Upper lobe of left lung (tissue), 4 donors: ENCODE data around the gene SRCAP.

Experiments
- EP300 ChIP-seq, 4 donors: sonication (generic); formaldehyde crosslinking; IDR thresholded peaks; one replicate each; pipeline ENCODE4 v1.5.1; 2017; ENCODE audit warnings: antibody characterized with exemption in 4 of 4, control low read depth in 2 of 4
- POLR2A ChIP-seq, 4 donors: fragments of 450-650 bp; IDR thresholded peaks; one replicate each; pipeline ENCODE4 v1.5.1; 2016 to 2017; ENCODE audit warnings: antibody characterized with exemption in 4 of 4, mild to moderate bottlenecking in 2 of 4
- POLR2AphosphoS5 ChIP-seq, 2 donors: sonication (generic); formaldehyde crosslinking; IDR thresholded peaks; one replicate each; pipeline ENCODE4 v1.5.1; 2017; ENCODE audit warnings: antibody characterized with exemption in 2 of 2
- TF ChIP-seq, protein P1 (sequence below), 6 experiments: fragments of 450-650 bp in 4 of 6; fragments of 200-600 bp in 2 of 6; sonication (generic) in 2 of 6; IDR thresholded peaks; one replicate each; pipeline ENCODE4 v1.5.1; 2016 to 2019; ENCODE audit warnings: antibody characterized with exemption in 6 of 6

DNA sequence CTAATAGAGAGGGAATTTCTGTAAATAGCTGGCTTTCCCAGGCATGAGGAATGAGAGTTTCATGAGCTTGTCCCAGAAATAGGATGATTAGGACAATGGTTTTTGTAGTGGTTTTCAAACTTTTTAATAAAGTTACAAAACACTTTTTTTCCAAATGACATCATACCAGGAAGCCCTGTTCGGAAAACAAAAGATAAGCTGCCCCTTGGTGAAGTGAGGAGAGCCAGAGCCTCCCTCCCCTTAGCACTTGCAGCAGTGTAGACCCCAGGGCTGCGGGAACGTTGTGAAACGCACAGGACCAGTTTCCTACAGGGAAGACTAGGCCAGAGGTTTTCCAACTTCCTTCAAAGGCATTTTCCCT, 33.2 kb upstream of the SRCAP start:
- TF ChIP-seq, protein P1, sequence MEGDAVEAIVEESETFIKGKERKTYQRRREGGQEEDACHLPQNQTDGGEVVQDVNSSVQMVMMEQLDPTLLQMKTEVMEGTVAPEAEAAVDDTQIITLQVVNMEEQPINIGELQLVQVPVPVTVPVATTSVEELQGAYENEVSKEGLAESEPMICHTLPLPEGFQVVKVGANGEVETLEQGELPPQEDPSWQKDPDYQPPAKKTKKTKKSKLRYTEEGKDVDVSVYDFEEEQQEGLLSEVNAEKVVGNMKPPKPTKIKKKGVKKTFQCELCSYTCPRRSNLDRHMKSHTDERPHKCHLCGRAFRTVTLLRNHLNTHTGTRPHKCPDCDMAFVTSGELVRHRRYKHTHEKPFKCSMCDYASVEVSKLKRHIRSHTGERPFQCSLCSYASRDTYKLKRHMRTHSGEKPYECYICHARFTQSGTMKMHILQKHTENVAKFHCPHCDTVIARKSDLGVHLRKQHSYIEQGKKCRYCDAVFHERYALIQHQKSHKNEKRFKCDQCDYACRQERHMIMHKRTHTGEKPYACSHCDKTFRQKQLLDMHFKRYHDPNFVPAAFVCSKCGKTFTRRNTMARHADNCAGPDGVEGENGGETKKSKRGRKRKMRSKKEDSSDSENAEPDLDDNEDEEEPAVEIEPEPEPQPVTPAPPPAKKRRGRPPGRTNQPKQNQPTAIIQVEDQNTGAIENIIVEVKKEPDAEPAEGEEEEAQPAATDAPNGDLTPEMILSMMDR (IDR thresholded peaks at IDR 0.05) = no peak
- no peak for TF ChIP-seq POLR2AphosphoS5 (IDR thresholded peaks at IDR 0.05)
- TF ChIP-seq POLR2A (IDR thresholded peaks at IDR 0.05) = no peak
- no peak for TF ChIP-seq EP300 (IDR thresholded peaks at IDR 0.05)
